Hepatocyte (in vitro differentiated cells): ENCODE results near the gene VPS13D. TPM values are rescaled to one million over a fixed set of nuclear protein-coding genes. Genes with fewer than 3 reads are reported as not detected.

ENCODE experiments used
- DNase-seq: peaks from one replicate; pipeline ENCODE4 v3.0.0-alpha.2; 2016; ENCODE audit warnings: low spot score
- H2AFZ ChIP-seq: fragments of 200-600 bp; sonication (generic); 2 replicates; pipeline ENCODE4 v1.6.0; 2016; ENCODE audit warnings: antibody characterized with exemption, mild to moderate bottlenecking
- H3K27ac ChIP-seq: fragments of 200-600 bp; sonication (generic); 2 replicates; pipeline ENCODE4 v1.5.1; 2016; ENCODE audit warnings: mild to moderate bottlenecking
- H3K27me3 ChIP-seq: fragments of 200-600 bp; sonication (generic); 2 replicates; pipeline ENCODE4 v1.6.1; 2016
- H3K36me3 ChIP-seq: fragments of 200-600 bp; sonication (generic); replicated peaks from 2 replicates; pipeline ENCODE4 v1.5.1; 2016; ENCODE audit warnings: low read depth; ENCODE audit not compliant: insufficient read depth
- H3K4me1 ChIP-seq: fragments of 200-600 bp; sonication (generic); 2 replicates; pipeline ENCODE4 v1.5.1; 2016; ENCODE audit warnings: mild to moderate bottlenecking, moderate library complexity; ENCODE audit not compliant: insufficient read depth
- H3K4me2 ChIP-seq: fragments of 200-600 bp; sonication (generic); 2 replicates; pipeline ENCODE4 v1.6.0; 2016
- H3K4me3 ChIP-seq: fragments of 200-600 bp; sonication (generic); 2 replicates; pipeline ENCODE4 v1.5.1; 2016; ENCODE audit warnings: mild to moderate bottlenecking
- H3K79me2 ChIP-seq: fragments of 200-600 bp; sonication (generic); 2 replicates; pipeline ENCODE4 v1.6.0; 2017; ENCODE audit warnings: mild to moderate bottlenecking
- H3K9me2 ChIP-seq: fragments of 200-600 bp; sonication (generic); replicated peaks from 2 replicates; pipeline ENCODE4 v1.6.0; 2017; ENCODE audit warnings: mild to moderate bottlenecking; ENCODE audit not compliant: insufficient read depth
- H3K9me3 ChIP-seq: fragments of 200-600 bp; sonication (generic); 2 replicates; pipeline ENCODE4 v1.5.1; 2016; ENCODE audit warnings: low read depth, mild to moderate bottlenecking
- H4K20me1 ChIP-seq: fragments of 200-600 bp; sonication (generic); 2 replicates; pipeline ENCODE4 v1.6.0; 2016; ENCODE audit warnings: mild to moderate bottlenecking; ENCODE audit not compliant: insufficient read depth, poor library complexity, severe bottlenecking
- CTCF ChIP-seq: fragments of 200-600 bp; sonication (generic); IDR thresholded peaks from 2 replicates; pipeline ENCODE4 v1.5.1; 2016; ENCODE audit warnings: antibody characterized with exemption, mild to moderate bottlenecking; ENCODE audit not compliant: poor library complexity
- EZH2 ChIP-seq: fragments of 200-600 bp; sonication (generic); IDR thresholded peaks from 2 replicates; pipeline ENCODE4 v1.6.1; 2016; ENCODE audit warnings: antibody characterized with exemption, mild to moderate bottlenecking, borderline replicate concordance
- EZH2phosphoT487 ChIP-seq: fragments of 200-600 bp; sonication (generic); IDR thresholded peaks from one replicate; pipeline ENCODE4 v1.6.1; 2018; ENCODE audit warnings: antibody characterized with exemption, mild to moderate bottlenecking, low read depth, moderate library complexity; ENCODE audit not compliant: unreplicated experiment, severe bottlenecking
- WGBS: methylation state at CpG from one replicate; pipeline ENCODE4 v1.1.6; 2016; ENCODE audit warnings: low lambda C conversion rate; ENCODE audit errors: missing lambda C conversion rate; 5-methylcytosine and 5-hydroxymethylcytosine counted together
- microRNA-seq: library from miRNA; unstranded; fragments of <30 nt; microRNA quantifications from one replicate; pipeline ENCODE4, GENCODE V29; 2017
- polyA plus RNA-seq: library from polyadenylated mRNA; unstranded; fragments of >200 nt; fragmentation: Nextera tagmentation; extraction: Ambion mirVana; gene quantifications from 2 replicates; pipeline ENCODE4 v1.2.1, GENCODE V29; 2016
- small RNA-seq: library from RNA; depleted of rRNA; stranded (forward); fragments of <200 nt; gene quantifications from one replicate; pipeline ENCODE3, GENCODE V24; 2014
- total RNA-seq: library from RNA; depleted of rRNA; stranded (reverse); fragments of >200 nt; gene quantifications from 2 replicates; pipeline ENCODE4 v1.2.3, GENCODE V29; 2014

VPS13D gene
- total and polyA plus RNA-seq, 2 experiments from 2014 or later, result 7.3 to 32.2 TPM

- no peak overlapping the region for H3K27ac ChIP-seq
- H3K27me3 ChIP-seq, result no peaks in the 10 kb centered on the region
- H4K20me1 ChIP-seq, result no peaks in the 10 kb centered on the region
- H3K4me3 ChIP-seq, result no peak overlapping the region
- TF ChIP-seq CTCF (no peak), EZH2phosphoT487 (no peak), EZH2 (no peak)
- no peak overlapping the region for H2AFZ ChIP-seq
- peaks cover 7% of the 10 kb centered on the region for H3K4me1 ChIP-seq
- 76% methylated on average over 7 of the region's 7 CpGs for WGBS
- DNase-seq, result no peak
- H3K9me2 ChIP-seq, result no peaks in the 10 kb centered on the region
- no peaks in the 10 kb centered on the region for H3K36me3 ChIP-seq
- H3K4me2 ChIP-seq, result no peak overlapping the region
- H3K79me2 ChIP-seq, result no peaks in the 10 kb centered on the region
- H3K9me3 ChIP-seq, result no peaks in the 10 kb centered on the region
Observed at GRCh38 chr1:12561121-12561520, 331.3 kb downstream of the VPS13D start.

Small RNAs within 50 kb of the gene (microRNA-seq; reads per million reads assigned to microRNA genes)
- not detected for gene MIR4632

Small RNAs within 50 kb of the gene (small RNA-seq; reads per million reads assigned to genes)
- gene MIR4632, result not detected
- gene RF00156, result not detected
- not detected for gene SNORA59A

Other genes with a start within 250 kb of the VPS13D start
- gene MFN2, start 249.6 kb upstream of the VPS13D start, total RNA-seq, result 45.1 and 54.3 TPM in 2 replicates
- 35.1 and 43.1 TPM in 2 replicates for gene MFN2, start 249.6 kb upstream of the VPS13D start, polyA plus RNA-seq
- 20.6 TPM in 2 replicates for gene MIIP, start 210.5 kb upstream of the VPS13D start, total RNA-seq
- gene MIIP, start 210.5 kb upstream of the VPS13D start, polyA plus RNA-seq, result 39.6 and 45.2 TPM in 2 replicates
- not detected in 2 replicates for gene TNFRSF8, start 166.7 kb upstream of the VPS13D start, total RNA-seq
- gene TNFRSF8, start 166.7 kb upstream of the VPS13D start, polyA plus RNA-seq, result not detected in 2 replicates
- 4.1 and 13.4 TPM in 2 replicates for gene TNFRSF1B, start 63.0 kb upstream of the VPS13D start, total RNA-seq
- gene TNFRSF1B, start 63.0 kb upstream of the VPS13D start, polyA plus RNA-seq, result 3.0 and 4.3 TPM in 2 replicates